GM13977 (cell line): ENCODE data around the gene SMIM11.
"Not testable (repeated sequence)": the region's sequence is repeated elsewhere in the genome, so short reads cannot be mapped to it uniquely, and the experiment has no call there.

Source experiments
- DNase-seq: peaks from one replicate; pipeline ENCODE4 v3.0.0; 2012; ENCODE audit warnings: low spot score
- CTCF ChIP-seq: IDR thresholded peaks from 2 replicates; pipeline ENCODE4 v1.5.1; 2012; ENCODE audit warnings: mild to moderate bottlenecking, control low read depth; ENCODE audit not compliant: insufficient read depth; ENCODE audit errors: extremely low read depth, missing control alignments
- in situ Hi-C: fragments of 300-500 bp; cut with MboI; formaldehyde crosslinking; loops from one replicate; pipeline ENCODE4 v1.12.0; 2022; ENCODE audit warnings: low sequenced_read_pairs, low pct_unique_long_range_greater_than_20kb, mixed read lengths, inconsistent platforms; ENCODE audit not compliant: unreplicated experiment

The SMIM11 gene

DNA sequence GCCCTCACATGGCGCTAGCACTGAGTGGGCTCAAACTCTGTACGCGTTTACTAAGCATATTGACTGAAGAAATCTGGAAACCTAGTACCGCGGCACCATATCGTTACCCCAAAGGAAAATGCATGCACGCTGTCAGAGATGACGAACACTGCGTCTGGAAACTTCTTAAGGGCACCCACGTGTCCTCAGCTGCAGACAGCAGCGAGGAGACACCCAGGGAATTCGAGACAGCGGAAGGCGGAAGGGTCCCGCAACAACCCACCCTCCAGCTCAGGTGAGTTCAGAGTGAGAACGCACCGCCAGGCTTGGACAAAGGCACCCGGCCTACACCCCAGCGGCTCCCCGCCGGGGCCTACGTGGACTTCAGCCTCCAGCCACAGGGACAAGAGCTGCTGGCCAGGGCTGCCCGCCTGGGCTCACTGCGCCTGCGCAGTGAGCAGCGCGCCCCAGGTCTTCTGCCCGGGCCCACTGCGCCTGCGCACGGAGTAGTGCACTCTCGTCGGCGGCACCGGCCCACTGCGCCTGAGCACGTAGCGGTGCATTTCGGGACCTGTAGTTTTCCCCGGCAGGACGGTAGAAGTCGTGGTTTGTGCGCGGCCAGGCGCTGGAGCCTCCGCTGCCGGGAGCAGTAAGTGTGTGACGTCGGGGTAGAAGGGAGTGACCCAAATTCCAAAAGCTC, at the start of gene SMIM11:
Gene SMIM11 (plus strand): TSS at position 568 of the 679 bp plus-strand sequence. CDS start 3,998 bp downstream, outside the sequence.
- DNase-seq, in situ Hi-C loops: not testable (repeated sequence)

DNA sequence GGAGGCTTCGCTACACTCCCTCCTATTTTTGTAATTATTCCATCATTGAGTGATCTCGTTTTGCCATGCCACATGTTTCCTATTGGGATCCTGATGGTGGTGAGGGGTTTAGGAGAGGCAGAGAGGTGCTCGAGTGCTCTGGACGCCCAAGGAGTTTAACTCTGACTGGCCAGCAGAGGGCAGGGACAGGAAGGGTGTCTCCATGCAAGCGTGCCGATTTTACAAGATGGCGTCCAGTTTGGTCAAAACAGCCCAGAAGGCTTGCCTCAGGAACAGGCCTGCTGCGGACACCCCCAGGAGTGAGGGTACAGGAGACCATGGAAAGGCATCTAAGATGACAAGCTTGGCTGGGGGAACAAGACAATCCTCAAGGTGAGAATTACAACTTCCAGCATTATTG, 45.3 kb upstream of the SMIM11 start:
- no peak for TF ChIP-seq CTCF
- in situ Hi-C loops, result no loop called here
- DNase-seq, result no peak

- DNase-seq, result no peak
- no peak for TF ChIP-seq CTCF
- in situ Hi-C loops, result no loop called here
Measured at GRCh38 chr21:34331726-34332125, 43.6 kb upstream of the SMIM11 start.

GRCh38 chr21:34332347-34332746, 43.0 kb upstream of the SMIM11 start:
- no peak for TF ChIP-seq CTCF
- no peak for DNase-seq
- in situ Hi-C loops, result no loop called here

DNA sequence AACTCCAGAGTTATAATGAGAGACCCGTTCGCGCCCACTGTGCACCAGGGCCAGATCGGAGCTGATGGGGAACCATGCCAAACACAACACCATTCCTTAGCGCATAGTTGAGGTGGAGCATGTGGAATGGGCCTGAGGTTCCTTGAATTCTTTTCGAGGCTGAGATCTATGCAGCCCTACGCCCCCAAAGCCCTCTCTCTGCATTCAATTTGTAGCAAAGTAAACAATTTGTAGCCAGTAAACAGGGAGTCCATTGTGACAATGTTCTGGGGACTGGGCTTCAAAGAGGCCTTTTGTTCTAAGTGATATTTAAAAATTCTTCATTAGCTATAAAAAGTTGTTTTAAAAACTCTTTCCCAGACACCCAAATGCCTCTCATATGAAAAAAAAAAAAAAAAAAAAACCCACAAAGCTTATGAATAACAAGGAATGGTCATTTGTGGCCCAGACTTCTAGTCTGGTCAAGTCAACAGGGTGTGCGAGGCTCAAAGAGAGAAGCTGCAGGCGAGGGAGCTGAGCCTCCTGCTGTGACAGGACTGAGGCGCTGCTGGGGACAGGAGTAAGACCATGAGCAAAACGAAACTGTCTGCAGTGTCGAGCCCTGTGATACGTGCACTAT, 42.1 kb upstream of the SMIM11 start:
- no peak for TF ChIP-seq CTCF
- in situ Hi-C loops, result no loop called here
- no peak for DNase-seq

DNA sequence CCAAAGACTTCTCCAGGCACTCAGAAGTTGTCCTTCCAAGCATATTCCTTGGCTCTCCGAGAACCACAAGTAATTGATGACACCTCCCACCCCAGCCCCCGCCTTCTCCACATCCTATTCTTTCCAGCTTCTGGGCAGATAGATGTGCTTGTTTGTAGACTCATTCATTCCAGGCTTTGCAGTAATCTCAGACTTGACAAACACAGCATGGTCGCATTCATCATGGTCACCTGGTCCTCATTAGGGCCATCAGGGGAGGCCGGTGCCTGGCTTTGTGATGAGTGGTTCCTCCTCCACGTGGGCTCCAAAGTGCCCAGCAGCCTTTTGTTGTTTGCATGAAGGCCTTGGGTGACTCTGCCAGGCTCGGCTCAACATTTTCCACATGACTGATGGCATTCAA, 40.0 kb upstream of the SMIM11 start:
- in situ Hi-C loops, result no loop called here
- no peak for DNase-seq
- no peak for TF ChIP-seq CTCF

GRCh38 chr21:34336245-34336644, 39.1 kb upstream of the SMIM11 start:
- TF ChIP-seq CTCF, result no peak
- in situ Hi-C loops, result no loop called here
- no peak for DNase-seq
